IMR-90 (cell line): ENCODE measurements around the gene VIT. TPM values are rescaled to one million over a fixed set of nuclear protein-coding genes. Genes with fewer than 3 reads are reported as not detected.
A peak's percentile ranks its signal among the peaks of the same experiment; 100 is the strongest.

Source experiments
- ATAC-seq: fragments of 200-7000 bp; cut with Tn5 transposase; 2 replicates; pipeline ENCODE4 v1.9.1; 2020; ENCODE audit warnings: low read depth, mild to moderate bottlenecking, moderate library complexity
- BruUV-seq: library from RNA; stranded (reverse); fragments of 400-500 nt; replicated peaks from 2 replicates; lab custom pipeline; 2021; lab: Mats Ljungman, UMichigan
- CTCF ChIA-PET: fragments of 300-600 bp; formaldehyde crosslinking; extraction: SDS; loops from one replicate; lab custom pipeline; 2021; ENCODE audit warnings: antibody characterized with exemption; lab: Yijun Ruan, JAX
- POLR2A ChIA-PET: fragments of 300-600 bp; sonication (Branson Sonifier 250); formaldehyde crosslinking; loops from one replicate; lab custom pipeline; 2022; ENCODE audit warnings: antibody characterized with exemption; ENCODE audit not compliant: unreplicated experiment; lab: Charles Lee
- DNase-seq: peaks from one replicate; pipeline ENCODE4 v3.0.0; 2013
- H2AFZ ChIP-seq: replicated peaks from 2 replicates; pipeline ENCODE3; 2013; ENCODE audit warnings: low read length, mild to moderate bottlenecking; ENCODE audit not compliant: poor library complexity
- H2AK5ac ChIP-seq: 2 replicates; pipeline ENCODE4 v1.6.1; 2013; ENCODE audit warnings: low read depth, low read length, inconsistent platforms
- H2AK9ac ChIP-seq: replicated peaks from 2 replicates; pipeline ENCODE3; 2013; ENCODE audit warnings: mild to moderate bottlenecking, low read depth, low read length, moderate library complexity; ENCODE audit not compliant: poor library complexity
- H2BK120ac ChIP-seq: 2 replicates; pipeline ENCODE4 v1.6.1; 2013; ENCODE audit warnings: low read depth, low read length, inconsistent platforms
- H2BK15ac ChIP-seq: 3 replicates; pipeline ENCODE4 v1.6.1; 2013; ENCODE audit warnings: low read depth, low read length, inconsistent platforms
- H2BK20ac ChIP-seq: 2 replicates; pipeline ENCODE4 v1.6.1; 2013; ENCODE audit warnings: low read depth, mild to moderate bottlenecking, inconsistent platforms, low read length, moderate library complexity
- H2BK5ac ChIP-seq: 2 replicates; pipeline ENCODE4 v1.6.1; 2013; ENCODE audit warnings: mild to moderate bottlenecking, low read depth, low read length, inconsistent platforms; ENCODE audit not compliant: poor library complexity, severe bottlenecking
- H3K14ac ChIP-seq: replicated peaks from 2 replicates; pipeline ENCODE4 v1.6.1; 2013; ENCODE audit warnings: low read depth, low read length, inconsistent platforms
- H3K18ac ChIP-seq: 2 replicates; pipeline ENCODE4 v1.6.1; 2013; ENCODE audit warnings: low read depth, low read length, control low read depth
- H3K23ac ChIP-seq: 2 replicates; pipeline ENCODE4 v1.6.1; 2013; ENCODE audit warnings: low read depth, low read length, inconsistent platforms
- H3K27ac ChIP-seq: 2 replicates; pipeline ENCODE4 v1.5.1; 2013; ENCODE audit warnings: mild to moderate bottlenecking, control low read depth, low read length; ENCODE audit not compliant: insufficient read depth
- H3K27me3 ChIP-seq: 2 replicates; pipeline ENCODE4 v1.6.1; 2013; ENCODE audit warnings: low read length; ENCODE audit not compliant: control insufficient read depth, insufficient read depth
- H3K36me3 ChIP-seq: 2 replicates; pipeline ENCODE4 v1.6.1; 2013; ENCODE audit warnings: low read length, mixed read lengths; ENCODE audit not compliant: control insufficient read depth, insufficient read depth
- H3K4ac ChIP-seq: 2 replicates; pipeline ENCODE4 v1.6.1; 2013; ENCODE audit warnings: low read depth, low read length, inconsistent platforms
- H3K4me1 ChIP-seq: 2 replicates; pipeline ENCODE4 v1.6.1; 2013; ENCODE audit warnings: low read length, mixed read lengths; ENCODE audit not compliant: control insufficient read depth, insufficient read depth
- H3K4me2 ChIP-seq: 2 replicates; pipeline ENCODE4 v1.6.1; 2013; ENCODE audit warnings: low read depth, mild to moderate bottlenecking, control low read depth, low read length, moderate library complexity
- H3K4me3 ChIP-seq: 2 replicates; pipeline ENCODE4 v1.5.1; 2013; ENCODE audit warnings: low read depth, mild to moderate bottlenecking, control low read depth, low read length, moderate library complexity; ENCODE audit not compliant: insufficient read depth
- H3K56ac ChIP-seq: 2 replicates; pipeline ENCODE4 v1.6.1; 2013; ENCODE audit warnings: low read length, inconsistent platforms; ENCODE audit not compliant: insufficient read depth; ENCODE audit errors: extremely low read depth
- H3K79me1 ChIP-seq, 2 experiments: 2 replicates each; pipeline ENCODE4 v1.6.1; 2013; ENCODE audit warnings: low read length in 2 of 2, inconsistent platforms in 1 of 2, low read depth in 1 of 2
- H3K9ac ChIP-seq: 2 replicates; pipeline ENCODE4 v1.6.1; 2013; ENCODE audit warnings: low read depth, low read length, control low read depth
- H3K9me1 ChIP-seq: 2 replicates; pipeline ENCODE4 v1.6.1; 2013; ENCODE audit warnings: low read length, inconsistent platforms; ENCODE audit not compliant: insufficient read depth
- H3K9me3 ChIP-seq: 2 replicates; pipeline ENCODE4 v1.6.1; 2013; ENCODE audit warnings: low read length; ENCODE audit not compliant: control insufficient read depth, insufficient read depth
- H4K20me1 ChIP-seq: 2 replicates; pipeline ENCODE4 v1.6.1; 2013; ENCODE audit warnings: low read length, inconsistent platforms; ENCODE audit not compliant: insufficient read depth
- H4K5ac ChIP-seq: 2 replicates; pipeline ENCODE4 v1.6.1; 2013; ENCODE audit warnings: mild to moderate bottlenecking, low read depth, low read length, control low read depth
- H4K8ac ChIP-seq, 2 experiments: 2 replicates each; pipeline ENCODE4 v1.6.1; 2013; ENCODE audit warnings: low read depth in 2 of 2, low read length in 2 of 2, control low read depth in 1 of 2, inconsistent platforms in 1 of 2
- H4K91ac ChIP-seq: 2 replicates; pipeline ENCODE4 v1.6.1; 2013; ENCODE audit warnings: low read depth, low read length, inconsistent platforms; ENCODE audit not compliant: insufficient read depth
- CEBPB ChIP-seq: IDR thresholded peaks from 2 replicates; pipeline ENCODE4 v1.6.1; 2012; ENCODE audit warnings: low read depth, low read length, improper control_type of control experiment
- SMC3 ChIP-seq: fragments of 150-350 bp; IDR thresholded peaks from 2 replicates; pipeline ENCODE4 v1.6.1; 2016; ENCODE audit warnings: low read depth, mild to moderate bottlenecking, antibody characterized with exemption, low read length, moderate library complexity
- WGBS, 2 experiments: methylation state at CpG; one replicate each; pipeline versions ENCODE4 v1.1.5 to v1.1.7; 2013; ENCODE audit warnings: missing lambda C conversion rate in 2 of 2; ENCODE audit not compliant: insufficient read length in 1 of 2; ENCODE audit errors: extremely low coverage in 2 of 2; 5-methylcytosine and 5-hydroxymethylcytosine counted together
- dilution Hi-C: fragments of 300-500 bp; cut with HindIII; formaldehyde crosslinking; loops from one replicate; pipeline ENCODE4 v1.14.3; 2018; ENCODE audit warnings: low sequenced_read_pairs; ENCODE audit not compliant: unreplicated experiment
- in situ Hi-C: fragments of 300-500 bp; cut with MboI; formaldehyde crosslinking; loops from 3 replicates; pipeline ENCODE4 v1.14.3; 2019; ENCODE audit warnings: low sequenced_read_pairs, inconsistent platforms, mixed read lengths
- intact Hi-C: fragments of 100-400 bp; cut with micrococcal nuclease; formaldehyde crosslinking; loops from 2 replicates; pipeline ENCODE4 v1.10.0; 2022
- polyA plus RNA-seq, 3 experiments: library from polyadenylated mRNA; depleted of rRNA; stranded (reverse); fragments of >200 nt; gene quantifications; 2 replicates each; pipeline ENCODE4 v1.2.3, GENCODE V29; 2012; ENCODE audit warnings: low replicate concordance in 1 of 3
- total RNA-seq: library from RNA; depleted of rRNA; stranded (reverse); fragments of >200 nt; gene quantifications from 2 replicates; pipeline ENCODE4 v1.2.3, GENCODE V29; 2012

Gene VIT
- total and polyA plus RNA-seq, 2 of the 4 experiments (the other 2 are of a cell fraction), result under 0.01 TPM; not detected in 1

GRCh38 chr2:36849265-36849664 lies 152.8 kb downstream of the VIT start:
- Histone ChIP-seq H2BK15ac (no peak overlapping the region), H3K36me3 (peaks cover 8% of the 10 kb centered on the region), H3K4me2 (no peak overlapping the region), H3K4me1 (no peaks in the 10 kb centered on the region), H3K4ac (no peak overlapping the region), H3K27me3 (no peaks in the 10 kb centered on the region), H4K5ac (no peak overlapping the region), H3K27ac (no peak overlapping the region), H4K8ac (no peak overlapping the region), H2BK120ac (no peak overlapping the region), H2BK5ac (no peak overlapping the region), H3K9me1 (no peaks in the 10 kb centered on the region), H3K23ac (no peak overlapping the region), H2BK20ac (no peak overlapping the region), H2AK5ac (no peak overlapping the region), H3K79me1 (no peaks in the 10 kb centered on the region), H4K91ac (no peak overlapping the region), H4K20me1 (no peaks in the 10 kb centered on the region), H3K9me3 (no peaks in the 10 kb centered on the region), H2AFZ (no peak overlapping the region), H3K4me3 (no peak overlapping the region), H3K14ac (no peak overlapping the region), H3K56ac (no peak overlapping the region), H3K18ac (no peak overlapping the region), H3K9ac (no peak overlapping the region), H2AK9ac (no peak overlapping the region)
- dilution Hi-C loops, result no loop called here
- in situ Hi-C loops, result no loop called here
- intact Hi-C loops, result no loop called here
- WGBS, 2 experiments, result no CpG with 5 or more reads among the region's 8 CpGs
- DNase-seq (no peak), ATAC-seq (no peak)
- no TSS peak for BruUV-seq
- ChIA-PET CTCF (no interaction called here), POLR2A (no interaction called here)
- peak; percentile 67 for TF ChIP-seq CEBPB
- TF ChIP-seq SMC3, result no peak
